IMR-90 (cell line): ENCODE measurements around the gene ARMH3. TPM values are rescaled to one million over a fixed set of nuclear protein-coding genes. Genes with fewer than 3 reads are reported as not detected.

Source experiments
- ATAC-seq: fragments of 200-7000 bp; cut with Tn5 transposase; 2 replicates; pipeline ENCODE4 v1.9.1; 2020; ENCODE audit warnings: low read depth, mild to moderate bottlenecking, moderate library complexity
- BruUV-seq: library from RNA; stranded (reverse); fragments of 400-500 nt; replicated peaks from 2 replicates; lab custom pipeline; 2021; lab: Mats Ljungman, UMichigan
- CTCF ChIA-PET: fragments of 300-600 bp; formaldehyde crosslinking; extraction: SDS; loops from one replicate; lab custom pipeline; 2021; ENCODE audit warnings: antibody characterized with exemption; lab: Yijun Ruan, JAX
- POLR2A ChIA-PET: fragments of 300-600 bp; sonication (Branson Sonifier 250); formaldehyde crosslinking; loops from one replicate; lab custom pipeline; 2022; ENCODE audit warnings: antibody characterized with exemption; ENCODE audit not compliant: unreplicated experiment; lab: Charles Lee
- DNase-seq: peaks from one replicate; pipeline ENCODE4 v3.0.0; 2013
- H2AFZ ChIP-seq: replicated peaks from 2 replicates; pipeline ENCODE3; 2013; ENCODE audit warnings: low read length, mild to moderate bottlenecking; ENCODE audit not compliant: poor library complexity
- H2AK5ac ChIP-seq: 2 replicates; pipeline ENCODE4 v1.6.1; 2013; ENCODE audit warnings: low read depth, low read length, inconsistent platforms
- H2AK9ac ChIP-seq: replicated peaks from 2 replicates; pipeline ENCODE3; 2013; ENCODE audit warnings: mild to moderate bottlenecking, low read depth, low read length, moderate library complexity; ENCODE audit not compliant: poor library complexity
- H2BK120ac ChIP-seq: 2 replicates; pipeline ENCODE4 v1.6.1; 2013; ENCODE audit warnings: low read depth, low read length, inconsistent platforms
- H2BK15ac ChIP-seq: 3 replicates; pipeline ENCODE4 v1.6.1; 2013; ENCODE audit warnings: low read depth, low read length, inconsistent platforms
- H2BK20ac ChIP-seq: 2 replicates; pipeline ENCODE4 v1.6.1; 2013; ENCODE audit warnings: low read depth, mild to moderate bottlenecking, inconsistent platforms, low read length, moderate library complexity
- H2BK5ac ChIP-seq: 2 replicates; pipeline ENCODE4 v1.6.1; 2013; ENCODE audit warnings: mild to moderate bottlenecking, low read depth, low read length, inconsistent platforms; ENCODE audit not compliant: poor library complexity, severe bottlenecking
- H3K14ac ChIP-seq: replicated peaks from 2 replicates; pipeline ENCODE4 v1.6.1; 2013; ENCODE audit warnings: low read depth, low read length, inconsistent platforms
- H3K18ac ChIP-seq: 2 replicates; pipeline ENCODE4 v1.6.1; 2013; ENCODE audit warnings: low read depth, low read length, control low read depth
- H3K23ac ChIP-seq: 2 replicates; pipeline ENCODE4 v1.6.1; 2013; ENCODE audit warnings: low read depth, low read length, inconsistent platforms
- H3K27ac ChIP-seq: 2 replicates; pipeline ENCODE4 v1.5.1; 2013; ENCODE audit warnings: mild to moderate bottlenecking, control low read depth, low read length; ENCODE audit not compliant: insufficient read depth
- H3K27me3 ChIP-seq: 2 replicates; pipeline ENCODE4 v1.6.1; 2013; ENCODE audit warnings: low read length; ENCODE audit not compliant: control insufficient read depth, insufficient read depth
- H3K36me3 ChIP-seq: 2 replicates; pipeline ENCODE4 v1.6.1; 2013; ENCODE audit warnings: low read length, mixed read lengths; ENCODE audit not compliant: control insufficient read depth, insufficient read depth
- H3K4ac ChIP-seq: 2 replicates; pipeline ENCODE4 v1.6.1; 2013; ENCODE audit warnings: low read depth, low read length, inconsistent platforms
- H3K4me1 ChIP-seq: 2 replicates; pipeline ENCODE4 v1.6.1; 2013; ENCODE audit warnings: low read length, mixed read lengths; ENCODE audit not compliant: control insufficient read depth, insufficient read depth
- H3K4me2 ChIP-seq: 2 replicates; pipeline ENCODE4 v1.6.1; 2013; ENCODE audit warnings: low read depth, mild to moderate bottlenecking, control low read depth, low read length, moderate library complexity
- H3K4me3 ChIP-seq: 2 replicates; pipeline ENCODE4 v1.5.1; 2013; ENCODE audit warnings: low read depth, mild to moderate bottlenecking, control low read depth, low read length, moderate library complexity; ENCODE audit not compliant: insufficient read depth
- H3K56ac ChIP-seq: 2 replicates; pipeline ENCODE4 v1.6.1; 2013; ENCODE audit warnings: low read length, inconsistent platforms; ENCODE audit not compliant: insufficient read depth; ENCODE audit errors: extremely low read depth
- H3K79me1 ChIP-seq, 2 experiments: 2 replicates each; pipeline ENCODE4 v1.6.1; 2013; ENCODE audit warnings: low read length in 2 of 2, inconsistent platforms in 1 of 2, low read depth in 1 of 2
- H3K9ac ChIP-seq: 2 replicates; pipeline ENCODE4 v1.6.1; 2013; ENCODE audit warnings: low read depth, low read length, control low read depth
- H3K9me1 ChIP-seq: 2 replicates; pipeline ENCODE4 v1.6.1; 2013; ENCODE audit warnings: low read length, inconsistent platforms; ENCODE audit not compliant: insufficient read depth
- H3K9me3 ChIP-seq: 2 replicates; pipeline ENCODE4 v1.6.1; 2013; ENCODE audit warnings: low read length; ENCODE audit not compliant: control insufficient read depth, insufficient read depth
- H4K20me1 ChIP-seq: 2 replicates; pipeline ENCODE4 v1.6.1; 2013; ENCODE audit warnings: low read length, inconsistent platforms; ENCODE audit not compliant: insufficient read depth
- H4K5ac ChIP-seq: 2 replicates; pipeline ENCODE4 v1.6.1; 2013; ENCODE audit warnings: mild to moderate bottlenecking, low read depth, low read length, control low read depth
- H4K8ac ChIP-seq, 2 experiments: 2 replicates each; pipeline ENCODE4 v1.6.1; 2013; ENCODE audit warnings: low read depth in 2 of 2, low read length in 2 of 2, control low read depth in 1 of 2, inconsistent platforms in 1 of 2
- H4K91ac ChIP-seq: 2 replicates; pipeline ENCODE4 v1.6.1; 2013; ENCODE audit warnings: low read depth, low read length, inconsistent platforms; ENCODE audit not compliant: insufficient read depth
- BHLHE40 ChIP-seq: fragments of 150-350 bp; IDR thresholded peaks from 2 replicates; pipeline ENCODE4 v1.6.1; 2016; ENCODE audit warnings: mild to moderate bottlenecking, low read depth, low read length
- CEBPB ChIP-seq: IDR thresholded peaks from 2 replicates; pipeline ENCODE4 v1.6.1; 2012; ENCODE audit warnings: low read depth, low read length, improper control_type of control experiment
- CHD1 ChIP-seq: IDR thresholded peaks from 2 replicates; pipeline ENCODE4 v1.6.1; 2012; ENCODE audit warnings: low read depth, low read length, improper control_type of control experiment
- CTCF ChIP-seq: conservative IDR thresholded peaks from 2 replicates; pipeline ENCODE4 v1.5.1; 2012; ENCODE audit warnings: mild to moderate bottlenecking, low read depth, low read length, improper control_type of control experiment
- ELK1 ChIP-seq: fragments of 150-350 bp; IDR thresholded peaks from 2 replicates; pipeline ENCODE4 v1.6.1; 2016; ENCODE audit warnings: low read depth, mild to moderate bottlenecking, low read length, moderate library complexity, borderline replicate concordance
- FOS ChIP-seq: fragments of 150-350 bp; IDR thresholded peaks from 2 replicates; pipeline ENCODE4 v1.6.1; 2016; ENCODE audit warnings: low read depth, low read length
- MAFK ChIP-seq: IDR thresholded peaks from 2 replicates; pipeline ENCODE4 v1.6.1; 2012; ENCODE audit warnings: low read depth, low read length, improper control_type of control experiment
- MXI1 ChIP-seq: IDR thresholded peaks from 2 replicates; pipeline ENCODE4 v1.6.1; 2012; ENCODE audit warnings: low read depth, mild to moderate bottlenecking, low read length, moderate library complexity, borderline replicate concordance
- RCOR1 ChIP-seq: IDR thresholded peaks from 2 replicates; pipeline ENCODE4 v1.6.1; 2012; ENCODE audit warnings: mild to moderate bottlenecking, low read length, improper control_type of control experiment; ENCODE audit not compliant: insufficient replicate concordance
- SMC3 ChIP-seq: fragments of 150-350 bp; IDR thresholded peaks from 2 replicates; pipeline ENCODE4 v1.6.1; 2016; ENCODE audit warnings: low read depth, mild to moderate bottlenecking, antibody characterized with exemption, low read length, moderate library complexity
- WGBS, 2 experiments: methylation state at CpG; one replicate each; pipeline versions ENCODE4 v1.1.5 to v1.1.7; 2013; ENCODE audit warnings: missing lambda C conversion rate in 2 of 2; ENCODE audit not compliant: insufficient read length in 1 of 2; ENCODE audit errors: extremely low coverage in 2 of 2; 5-methylcytosine and 5-hydroxymethylcytosine counted together
- dilution Hi-C: fragments of 300-500 bp; cut with HindIII; formaldehyde crosslinking; loops from one replicate; pipeline ENCODE4 v1.14.3; 2018; ENCODE audit warnings: low sequenced_read_pairs; ENCODE audit not compliant: unreplicated experiment
- in situ Hi-C: fragments of 300-500 bp; cut with MboI; formaldehyde crosslinking; loops from 3 replicates; pipeline ENCODE4 v1.14.3; 2019; ENCODE audit warnings: low sequenced_read_pairs, inconsistent platforms, mixed read lengths
- intact Hi-C: fragments of 100-400 bp; cut with micrococcal nuclease; formaldehyde crosslinking; loops from 2 replicates; pipeline ENCODE4 v1.10.0; 2022
- polyA plus RNA-seq, 3 experiments: library from polyadenylated mRNA; depleted of rRNA; stranded (reverse); fragments of >200 nt; gene quantifications; 2 replicates each; pipeline ENCODE4 v1.2.3, GENCODE V29; 2012; ENCODE audit warnings: low replicate concordance in 1 of 3
- total RNA-seq: library from RNA; depleted of rRNA; stranded (reverse); fragments of >200 nt; gene quantifications from 2 replicates; pipeline ENCODE4 v1.2.3, GENCODE V29; 2012

Gene ARMH3
- total and polyA plus RNA-seq, 2 of the 4 experiments (the other 2 are of a cell fraction) = 12.1 to 13.1 TPM

GRCh38 chr10:102090772-102091171 lies 34.8 kb upstream of the ARMH3 start:
- H3K79me1 ChIP-seq = no peaks in the 10 kb centered on the region
- POLR2A ChIA-PET = no interaction called here
- no peak overlapping the region for H3K4ac ChIP-seq
- WGBS, 2 experiments = 50% methylated on average over 2 of the region's 2 CpGs; no CpG with 5 or more reads in 1 of the 2 experiments
- H3K36me3 ChIP-seq = peaks cover 6% of the 10 kb centered on the region; the same call in 1 of the 2 replicates
- TF ChIP-seq CHD1 (no peak), ELK1 (no peak), CEBPB (no peak), RCOR1 (no peak), SMC3 (no peak), MXI1 (no peak), CTCF (no peak), BHLHE40 (no peak), FOS (no peak), MAFK (no peak)
- DNase-seq = peak; percentile 56
- H4K8ac ChIP-seq = no peak overlapping the region
- H3K4me2 ChIP-seq = no peak overlapping the region
- no TSS peak for BruUV-seq
- ATAC-seq = peak; percentile 35; the same call in 1 of the 2 replicates
- H2AK9ac ChIP-seq = peak overlapping the region; percentile 42
- intact Hi-C loops = no loop called here
- H3K56ac ChIP-seq = no peak overlapping the region
- H3K9me1 ChIP-seq = no peaks in the 10 kb centered on the region
- H3K9me3 ChIP-seq = no peaks in the 10 kb centered on the region
- CTCF ChIA-PET = no interaction called here
- no peak overlapping the region for H2AK5ac ChIP-seq
- no peaks in the 10 kb centered on the region for H3K27me3 ChIP-seq
- no peaks in the 10 kb centered on the region for H4K20me1 ChIP-seq
- H2BK120ac ChIP-seq = no peak overlapping the region
- H2AFZ ChIP-seq = no peak overlapping the region
- no peak overlapping the region for H3K4me3 ChIP-seq
- no peak overlapping the region for H3K23ac ChIP-seq
- H3K9ac ChIP-seq = no peak overlapping the region
- H3K18ac ChIP-seq = no peak overlapping the region
- no peak overlapping the region for H2BK20ac ChIP-seq
- H4K5ac ChIP-seq = no peak overlapping the region
- no peaks in the 10 kb centered on the region for H3K4me1 ChIP-seq
- in situ Hi-C loops = no loop called here
- no peak overlapping the region for H3K27ac ChIP-seq
- H4K91ac ChIP-seq = no peak overlapping the region
- H2BK5ac ChIP-seq = no peak overlapping the region
- no peak overlapping the region for H2BK15ac ChIP-seq
- dilution Hi-C loops = no loop called here
- H3K14ac ChIP-seq = no peak overlapping the region
